GM19467 (cell line): Measurements from ENCODE around the gene DSG1.
"Not testable (repeated sequence)": the region's sequence is repeated elsewhere in the genome, so short reads cannot be mapped to it uniquely, and the experiment has no call there.

Experiments used
- ATAC-seq: cut with Tn5 transposase; IDR thresholded peaks from one replicate; pipeline ENCODE4 v1.9.1; 2021; ENCODE audit warnings: mild to moderate bottlenecking, moderate library complexity; ENCODE audit not compliant: unreplicated experiment

The DSG1 gene

DNA sequence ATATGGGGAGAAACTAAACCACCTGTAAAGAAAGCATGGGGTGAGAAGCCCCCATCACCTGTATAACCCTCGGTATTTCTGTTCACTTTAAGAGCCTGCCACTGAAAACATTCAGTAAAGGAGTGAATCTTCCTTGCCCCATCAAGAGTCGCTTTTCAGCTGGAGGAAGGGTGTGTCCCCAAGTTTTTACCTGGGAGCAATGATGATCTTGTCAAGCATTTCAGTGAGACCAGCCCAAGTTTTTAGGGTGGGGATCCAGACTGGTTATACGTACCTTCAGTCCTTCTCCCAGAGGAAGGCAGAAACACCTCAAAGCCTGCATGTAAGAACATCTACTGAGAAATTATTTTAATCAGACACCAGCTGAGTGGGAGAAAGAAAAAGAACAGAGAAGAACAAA is at the start of gene DSG1:
Gene DSG1, plus strand, starts transcription at position 301 of the 400 bp plus-strand sequence. CDS start 141 bp downstream, outside the sequence.
- ATAC-seq: no peak

DNA sequence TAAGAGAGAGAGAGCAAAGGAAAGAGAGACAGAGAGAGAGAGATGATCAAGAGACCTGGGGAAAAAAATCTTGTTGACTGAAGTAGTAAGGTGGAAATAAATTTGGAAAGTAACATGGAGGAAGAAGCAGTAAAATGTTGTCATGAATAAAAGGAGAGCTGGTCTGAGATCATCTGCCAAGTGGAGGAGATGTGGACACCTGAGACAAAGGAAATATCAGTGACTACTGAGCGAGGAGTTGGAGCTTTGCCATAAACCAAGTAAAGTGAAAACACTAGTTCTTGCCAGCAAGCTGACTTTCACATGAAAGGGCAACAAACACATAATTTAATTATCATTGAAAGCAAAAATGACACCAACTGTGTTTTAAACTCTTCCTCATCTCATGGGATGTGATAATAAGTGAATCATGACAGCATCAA is 49.0 kb upstream of the DSG1 start:
- no peak for ATAC-seq

DNA sequence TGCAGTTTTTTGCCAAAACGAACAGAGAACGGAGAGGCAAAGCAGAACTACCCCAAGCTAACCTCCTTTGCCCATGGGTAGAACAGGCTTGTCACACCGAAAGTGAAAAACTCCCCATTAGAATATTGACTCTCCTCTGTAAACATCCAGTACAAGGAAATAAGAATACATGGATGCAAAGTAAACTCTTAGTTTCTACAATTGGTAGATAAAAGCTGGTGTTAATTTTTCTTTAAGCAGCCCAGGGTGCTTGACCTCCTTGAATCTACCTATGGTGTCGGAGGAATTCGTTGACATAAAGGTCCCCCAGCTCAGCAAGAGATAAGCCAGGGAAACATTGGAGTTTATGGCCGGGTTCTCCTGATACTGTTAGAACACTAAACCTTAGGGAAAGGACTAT is 48.4 kb upstream of the DSG1 start:
- ATAC-seq: no peak

DNA sequence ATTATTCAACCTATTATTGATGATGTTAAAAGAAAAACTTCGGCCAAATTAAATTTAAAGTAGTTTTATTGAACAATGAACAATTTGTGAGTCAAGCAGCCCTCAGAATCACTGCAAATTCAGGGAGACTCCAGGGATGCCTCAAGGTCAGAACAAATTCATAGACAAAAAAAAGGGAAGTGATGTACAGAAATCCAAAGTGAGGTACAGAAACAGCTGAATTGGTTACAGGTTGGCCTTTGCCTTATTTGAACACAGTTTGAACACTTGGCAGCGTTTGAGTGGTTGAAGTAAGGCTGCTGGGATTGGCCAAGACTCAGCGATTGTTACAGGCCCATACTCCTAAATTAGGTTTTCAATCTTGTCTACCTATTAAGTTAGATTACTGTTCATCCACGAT is 47.4 kb upstream of the DSG1 start:
- no peak for ATAC-seq

DNA sequence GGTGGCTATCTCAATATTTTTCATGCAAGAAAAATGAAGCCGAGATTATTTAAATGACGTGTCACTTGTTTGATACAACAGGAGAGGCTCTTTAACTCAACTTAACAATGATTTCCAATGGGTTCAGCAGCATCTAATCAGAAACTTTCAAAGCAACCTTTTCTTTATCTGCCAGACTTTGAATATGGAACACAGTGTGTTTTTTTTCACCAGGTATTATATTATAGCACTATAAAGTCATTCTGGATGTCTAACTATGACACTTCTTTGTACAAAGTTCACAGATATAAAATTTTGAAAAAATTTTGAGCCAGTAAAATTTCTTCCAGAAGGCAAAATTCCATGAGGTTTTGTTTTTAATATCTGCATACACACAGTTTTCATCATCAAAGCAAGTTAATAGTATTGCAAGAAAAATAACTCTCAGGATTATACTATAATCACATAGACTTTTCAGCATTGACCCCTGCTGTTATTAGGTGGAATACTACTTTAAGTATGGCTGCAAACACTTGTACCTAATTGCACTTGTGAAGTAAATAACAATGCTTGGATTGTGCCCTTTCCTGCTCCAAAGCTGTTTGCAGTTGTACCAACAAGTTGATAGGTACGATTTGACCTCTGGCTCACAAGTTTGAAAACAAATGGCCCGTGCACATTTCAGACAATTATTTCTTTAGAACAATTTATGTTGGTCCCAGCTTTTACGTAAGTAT is 44.0 kb upstream of the DSG1 start:
- ATAC-seq: no peak

DNA sequence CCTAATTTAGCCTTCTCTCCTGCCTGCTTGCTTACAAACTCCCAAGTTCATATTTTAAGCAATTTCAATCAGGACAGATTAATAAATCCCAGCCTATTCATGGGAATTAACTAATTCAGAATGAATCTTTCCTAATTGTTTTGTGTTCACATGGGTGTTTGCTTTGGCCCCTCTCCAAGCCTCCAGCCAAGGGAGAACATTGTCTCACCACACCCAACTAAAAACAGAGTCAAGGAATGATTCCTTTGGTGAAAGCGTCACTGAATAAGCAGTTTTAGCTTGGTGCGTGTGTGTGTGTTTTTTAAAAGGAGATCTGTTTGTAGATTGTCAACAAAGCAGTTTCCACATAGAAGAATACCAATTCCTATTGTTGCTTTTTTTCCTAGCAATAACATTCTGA is 43.0 kb upstream of the DSG1 start:
- ATAC-seq: no peak

DNA sequence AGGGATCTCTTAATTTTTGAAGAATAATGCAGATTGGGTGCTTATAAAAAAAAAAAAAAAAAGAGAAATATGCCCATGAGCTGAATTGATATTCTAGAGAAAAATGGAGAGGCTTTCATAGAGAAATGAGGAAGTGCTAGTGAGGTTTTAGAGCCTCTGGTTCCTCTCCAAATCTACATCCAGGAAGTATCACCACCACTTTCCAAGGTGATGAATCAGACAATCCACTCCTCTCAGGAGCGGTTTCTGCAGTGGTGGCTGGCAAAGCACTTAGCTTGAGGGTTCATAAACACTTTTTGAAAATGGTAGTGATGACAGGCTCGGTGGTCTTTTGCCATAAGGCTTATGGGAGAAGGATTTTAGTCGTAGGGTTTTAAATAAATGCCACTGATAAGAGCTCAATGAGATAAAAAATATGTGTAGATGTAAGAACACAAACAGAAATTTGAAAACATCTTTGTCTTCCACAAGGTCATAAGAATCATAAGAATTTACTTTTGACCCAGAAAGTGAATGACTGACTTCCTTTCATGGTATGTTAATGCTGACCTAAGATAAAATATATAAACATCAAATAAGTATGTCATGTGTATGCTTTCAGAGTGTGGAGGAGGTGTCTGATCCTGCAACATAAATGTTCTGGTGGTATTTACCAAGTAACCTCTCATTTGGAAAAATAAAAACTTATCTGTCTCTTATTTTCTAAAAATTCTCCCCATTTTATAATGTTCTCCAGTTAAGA is 42.1 kb upstream of the DSG1 start:
- no peak for ATAC-seq

DNA sequence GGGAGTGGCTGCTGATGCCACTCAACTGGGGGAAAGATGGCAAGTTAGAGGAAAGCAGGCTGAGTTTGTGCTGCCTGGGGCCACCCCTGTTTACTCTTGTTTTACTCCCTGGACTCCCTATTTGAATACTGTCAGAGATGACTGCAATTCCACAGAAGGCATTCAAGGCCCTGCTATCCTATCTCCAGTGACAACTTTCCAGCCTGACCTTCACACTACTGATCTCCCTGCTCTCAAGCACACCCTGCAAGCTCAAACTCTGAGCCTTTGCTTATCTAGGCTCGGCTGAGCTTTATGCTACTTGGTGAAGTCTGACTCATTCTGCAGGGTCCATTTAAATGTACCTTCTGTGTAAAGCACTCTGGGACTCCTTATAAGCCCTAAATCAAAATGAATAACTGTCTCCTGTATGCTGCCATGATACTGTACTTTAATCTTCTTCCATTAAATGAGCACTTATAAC is 39.3 kb upstream of the DSG1 start:
- ATAC-seq: no peak

DNA sequence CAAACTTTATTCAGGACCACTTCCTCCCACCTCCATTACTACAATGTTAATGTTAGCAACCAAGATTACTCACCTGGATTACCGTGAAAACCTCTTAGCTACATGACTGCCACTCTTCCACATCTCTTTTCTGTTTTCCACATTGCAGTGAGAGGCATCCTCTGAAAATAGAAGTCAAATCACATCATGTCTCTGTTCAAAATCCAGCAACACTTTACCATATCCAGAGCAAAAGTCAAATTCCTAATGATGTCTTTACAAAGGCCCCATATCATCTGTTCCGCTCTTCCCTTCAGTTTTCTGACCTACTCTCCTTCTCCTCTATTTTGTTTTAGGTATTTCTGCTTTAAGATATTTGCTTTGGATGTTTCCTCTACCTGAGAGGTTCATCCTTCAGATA is 37.5 kb upstream of the DSG1 start:
- no peak for ATAC-seq

DNA sequence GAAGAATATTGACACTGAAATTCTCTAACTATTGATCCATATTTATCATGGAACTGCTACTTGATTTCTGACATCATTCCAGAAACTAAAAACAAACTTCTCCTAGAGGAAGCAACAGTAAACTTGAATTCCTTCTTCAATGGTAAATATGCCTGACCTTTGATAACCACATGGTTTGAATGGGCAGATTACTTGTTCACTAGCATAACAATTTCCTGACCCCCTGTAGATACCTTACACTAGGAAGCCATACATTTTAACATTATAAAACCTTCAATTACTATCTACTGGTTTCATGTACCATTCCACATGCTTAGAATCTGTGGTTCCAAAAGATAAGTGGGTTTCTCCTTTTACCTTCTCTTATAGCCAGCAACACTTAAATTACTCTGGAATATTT is 36.5 kb upstream of the DSG1 start:
- no peak for ATAC-seq

DNA sequence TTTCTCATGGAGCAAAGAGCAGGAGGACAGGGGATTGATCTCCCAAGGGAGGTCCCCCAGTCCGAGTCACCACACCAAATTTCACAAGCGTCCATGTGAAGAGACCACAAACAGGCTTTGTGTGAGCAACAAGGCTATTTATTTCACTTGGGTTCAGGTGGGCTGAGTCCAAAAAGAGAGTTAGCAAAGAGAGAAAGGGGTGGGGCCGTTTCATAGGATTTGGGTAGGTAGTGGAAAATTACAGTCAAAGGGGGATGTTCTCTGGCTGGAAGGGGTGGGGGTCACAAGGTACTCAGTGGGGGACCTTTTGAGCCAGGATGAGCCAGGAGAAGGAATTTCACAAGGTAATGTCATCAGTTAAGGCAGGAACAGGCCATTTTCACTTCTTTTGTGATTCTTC is 28.5 kb upstream of the DSG1 start:
- not testable (repeated sequence) for ATAC-seq

DNA sequence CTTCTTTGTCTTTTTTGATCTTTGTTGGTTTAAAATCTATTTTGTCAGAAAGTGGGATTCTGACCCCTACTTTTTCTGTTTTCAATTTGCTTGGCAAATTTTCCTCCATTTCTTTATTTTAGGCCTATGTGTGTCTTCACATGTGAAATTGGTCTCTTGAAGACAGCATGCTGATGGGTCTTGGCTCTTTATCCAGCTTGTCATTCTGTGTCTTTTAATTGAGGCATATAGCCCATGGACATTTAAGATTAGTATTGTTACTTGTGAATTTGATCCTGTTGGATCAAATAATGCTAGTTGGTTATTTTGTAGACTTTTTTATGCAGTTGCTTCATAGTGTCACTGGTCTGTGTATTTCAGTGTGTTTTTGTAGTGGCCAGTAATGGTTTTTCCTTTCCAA is 26.3 kb upstream of the DSG1 start:
- ATAC-seq: no peak

DNA sequence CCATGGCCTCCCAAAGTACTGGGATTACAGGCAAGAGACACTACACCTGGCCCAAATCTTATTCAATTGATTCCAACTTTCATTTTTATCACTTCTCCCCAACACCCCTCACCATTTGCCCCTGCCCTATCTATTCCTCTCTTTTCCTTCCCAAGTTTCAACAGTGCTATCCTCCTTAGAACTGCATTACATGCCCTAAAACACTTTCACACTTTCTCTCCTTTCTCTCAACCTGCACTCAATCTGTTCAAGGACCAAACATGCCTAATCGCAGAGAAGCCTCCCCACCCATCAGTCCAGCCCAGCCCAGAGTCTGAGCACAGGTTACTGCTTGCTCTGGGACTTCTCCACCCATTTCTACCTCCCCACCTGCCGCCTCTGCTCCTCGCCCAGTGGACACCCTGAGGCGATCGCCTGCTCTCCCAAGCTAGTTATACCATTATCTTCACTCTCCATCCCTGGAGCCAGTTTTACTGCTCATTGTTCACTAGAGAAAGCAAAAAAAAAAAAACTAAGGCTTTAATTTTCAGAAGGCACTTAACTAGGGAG is 23.7 kb upstream of the DSG1 start:
- ATAC-seq: no peak

DNA sequence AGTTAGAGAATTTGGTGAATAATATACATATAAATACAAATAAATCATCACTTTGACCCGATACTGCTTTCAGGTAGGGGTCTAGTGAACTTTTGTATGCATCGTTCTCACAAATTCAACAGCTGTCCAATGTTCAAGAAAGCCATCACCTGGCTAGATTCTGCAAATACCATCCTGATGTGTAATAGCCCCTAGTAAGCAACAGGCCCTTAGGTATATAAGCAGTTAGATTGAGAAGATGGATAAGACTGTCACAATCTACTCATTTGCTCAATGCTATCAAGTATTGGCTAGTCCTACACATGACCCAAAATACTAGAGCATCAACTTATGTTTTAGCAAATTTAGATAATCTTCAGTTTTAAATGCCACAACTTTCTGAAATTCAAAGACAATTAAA is 20.7 kb upstream of the DSG1 start:
- no peak for ATAC-seq

DNA sequence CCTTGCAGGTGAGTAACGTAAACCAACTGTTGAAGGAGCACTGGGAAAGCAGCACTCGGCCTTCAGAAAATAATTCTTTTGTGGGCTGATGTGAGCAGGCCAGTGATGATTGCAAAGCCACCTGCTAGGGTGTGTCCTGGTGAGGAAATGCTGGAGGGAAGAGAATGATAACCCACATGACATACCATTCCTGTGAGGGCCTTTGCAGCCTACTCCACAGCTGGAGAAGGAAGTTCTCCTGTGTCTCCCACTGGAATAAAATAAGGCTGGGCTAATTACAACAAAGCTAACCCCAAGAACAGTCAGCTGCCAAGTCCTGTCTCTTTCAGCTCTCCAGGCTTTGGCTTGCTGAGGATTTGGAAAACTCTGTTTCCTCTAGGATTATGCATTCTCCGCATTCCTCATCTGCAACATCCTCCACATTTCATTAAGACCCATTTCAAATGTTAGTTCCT is 16.7 kb upstream of the DSG1 start:
- no peak for ATAC-seq

DNA sequence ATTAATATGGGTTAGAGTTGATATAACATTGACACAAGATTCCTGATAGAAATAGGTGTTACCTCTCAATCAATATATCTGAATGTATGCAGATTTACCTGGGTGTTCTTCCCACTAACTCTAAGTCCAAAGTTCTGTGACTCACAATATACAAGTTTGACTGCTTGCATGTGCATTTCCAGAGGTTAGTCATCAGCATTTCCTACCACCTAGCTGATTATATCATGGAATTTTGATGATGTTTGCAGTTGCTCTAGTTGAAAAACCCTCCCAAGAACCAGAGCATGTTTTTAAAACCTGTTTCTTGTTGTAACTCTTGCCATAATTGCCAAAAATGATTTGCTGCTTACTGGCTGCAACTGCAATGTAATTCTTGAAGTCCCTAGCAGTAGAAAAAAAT is 15.0 kb upstream of the DSG1 start:
- ATAC-seq: no peak

DNA sequence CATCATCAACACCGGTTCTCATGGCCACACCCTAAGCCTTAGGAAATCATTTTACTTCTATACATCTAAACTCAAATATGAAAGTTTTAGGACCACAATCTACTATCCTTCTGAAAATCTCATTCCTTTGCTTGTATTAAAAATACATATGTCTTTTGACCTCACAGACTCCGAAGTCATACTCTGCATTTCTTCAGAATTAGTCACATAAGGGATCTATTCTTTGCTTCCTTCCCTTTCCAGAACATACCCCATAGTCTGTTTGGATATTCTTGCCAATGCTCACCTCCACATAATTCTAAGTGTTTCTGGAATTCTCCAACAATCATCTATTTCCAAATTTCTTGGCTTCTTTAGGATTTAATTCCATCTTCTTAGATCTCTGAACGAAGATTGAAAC is 14.2 kb upstream of the DSG1 start:
- no peak for ATAC-seq

DNA sequence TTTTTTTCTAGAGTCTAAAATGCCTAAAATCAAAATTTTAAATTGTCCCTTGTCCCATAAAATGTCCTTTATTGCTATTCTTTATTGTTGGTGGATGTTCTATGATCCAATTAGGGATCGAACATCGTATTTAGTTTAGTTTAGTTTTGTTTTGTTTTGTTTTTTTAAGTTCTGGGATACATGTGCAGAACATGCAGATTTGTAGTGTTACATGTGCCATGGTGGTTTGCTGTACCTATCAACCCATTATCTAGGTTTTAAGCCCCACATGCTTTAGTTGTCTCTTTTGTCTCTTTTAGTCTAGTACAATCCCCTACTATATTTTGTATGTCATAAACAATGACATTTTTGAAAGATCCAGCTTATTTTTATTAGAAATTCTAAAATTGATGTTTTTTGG is 8.8 kb upstream of the DSG1 start:
- ATAC-seq: no peak

DNA sequence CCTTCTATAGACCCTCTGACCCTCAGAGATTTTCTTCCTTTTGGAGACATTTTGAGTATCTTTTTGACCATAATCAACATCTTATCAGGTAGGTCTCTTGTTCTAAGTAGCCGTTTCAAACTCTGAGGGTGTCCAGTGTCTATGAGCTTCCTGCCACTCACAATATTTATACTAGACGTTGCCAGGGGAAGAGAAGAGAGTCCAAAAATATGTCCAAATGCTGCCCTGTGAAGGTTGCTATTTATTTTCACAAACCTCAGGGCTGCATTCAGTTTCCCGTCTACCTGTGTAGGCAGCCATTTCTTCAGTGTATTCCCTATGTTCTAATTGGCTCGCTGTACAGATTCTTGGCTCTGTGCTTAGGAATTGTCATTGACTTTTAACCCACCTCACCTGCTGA is 986 bp upstream of the DSG1 start:
- ATAC-seq: no peak

DNA sequence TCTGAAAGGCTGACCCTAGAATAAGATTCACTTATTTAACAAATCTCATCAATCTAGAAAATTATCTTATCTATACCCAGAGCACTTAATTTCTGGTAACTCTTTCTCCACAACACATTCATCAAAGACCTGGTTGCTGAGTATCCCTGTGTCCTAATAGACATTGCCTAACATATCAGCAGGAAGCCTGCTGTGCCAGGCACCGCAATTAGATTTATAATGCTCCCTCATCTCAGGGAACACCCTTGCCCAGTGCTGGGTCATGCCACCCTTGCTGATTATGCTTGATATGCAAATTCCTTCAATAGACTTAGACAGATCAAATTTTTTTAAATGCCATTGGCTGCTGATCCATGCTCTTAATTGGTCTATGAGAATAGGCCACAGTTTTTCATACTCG is 3.8 kb downstream of the DSG1 start:
- ATAC-seq: no peak

DNA sequence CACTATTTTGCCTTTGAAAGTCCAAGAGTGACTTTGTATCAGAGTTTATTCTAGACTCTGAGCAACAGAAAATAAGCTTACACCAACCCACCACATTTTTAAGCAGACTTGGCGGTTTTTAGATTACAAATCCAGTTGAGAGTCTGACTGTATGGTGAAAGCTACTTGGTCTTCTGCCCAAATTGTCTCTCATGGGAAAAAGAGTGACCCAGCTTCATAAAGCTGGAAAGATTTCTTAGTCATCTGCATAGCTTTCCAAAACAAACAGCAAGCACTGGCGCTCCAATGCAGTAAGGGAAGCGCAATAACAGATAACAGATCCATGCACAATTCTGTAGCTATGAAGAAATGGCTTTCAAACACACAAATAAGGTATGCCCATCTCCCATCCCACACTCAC is 7.1 kb downstream of the DSG1 start:
- ATAC-seq: no peak

DNA sequence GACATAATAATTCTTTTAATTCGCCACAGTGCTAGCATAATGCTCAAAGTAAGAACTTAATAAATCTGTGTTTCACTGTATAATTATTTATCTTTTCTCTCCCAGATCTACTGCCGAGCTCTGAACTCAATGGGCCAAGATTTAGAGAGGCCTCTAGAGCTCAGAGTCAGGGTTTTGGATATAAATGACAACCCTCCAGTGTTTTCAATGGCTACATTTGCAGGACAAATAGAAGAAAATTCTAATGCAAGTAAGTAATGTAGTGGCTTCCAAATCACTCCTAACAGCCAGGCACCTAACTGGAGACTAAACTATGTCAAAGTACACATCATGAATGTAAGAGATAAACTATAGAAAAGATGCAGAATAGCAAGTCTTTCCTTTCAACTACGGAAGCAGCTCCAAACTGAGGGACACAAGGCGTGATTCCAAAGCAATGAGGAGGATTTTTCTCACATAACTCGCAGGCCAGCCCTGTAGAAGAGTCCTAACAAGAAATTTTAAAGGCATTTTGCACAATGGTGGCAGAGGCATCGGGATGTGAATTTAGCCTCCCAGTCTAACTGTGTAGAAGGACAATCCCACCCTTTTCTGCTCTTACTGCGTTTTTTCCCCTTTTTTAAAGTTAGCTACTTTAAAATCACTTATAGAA is 12.0 kb downstream of the DSG1 start:
- ATAC-seq: no peak
